Endothelial cell of umbilical vein (primary cell): ENCODE results near the gene ATG7. TPM values are rescaled to one million over a fixed set of nuclear protein-coding genes. Genes with fewer than 3 reads are reported as not detected.

Source experiments
- BruUV-seq: library from RNA; stranded (reverse); fragments of 400-500 nt; replicated peaks from 2 replicates; lab custom pipeline; 2021; lab: Mats Ljungman, UMichigan
- CTCF ChIA-PET: fragments of 300-600, 350-600 bp; sonication (Branson Sonifier 250); formaldehyde crosslinking; loops from one replicate; lab custom pipeline; 2021; ENCODE audit warnings: antibody characterized with exemption, inconsistent platforms; lab: Charles Lee
- POLR2A ChIA-PET: fragments of 300-600, 350-600 bp; sonication (Branson Sonifier 250); formaldehyde crosslinking; loops from one replicate; lab custom pipeline; 2021; ENCODE audit warnings: antibody characterized with exemption, inconsistent platforms; lab: Charles Lee
- DNase-seq: peaks from one replicate; pipeline ENCODE4 v3.0.0-alpha.2; 2011; ENCODE audit warnings: low read depth, low spot score
- FAIRE-seq: peaks from 2 replicates; lab custom pipeline; 2011; peaks lifted over from hg19 to GRCh38; lab: Jason Lieb, UNC
- H2AFZ ChIP-seq: 2 replicates; pipeline ENCODE4 v1.6.0; 2012; ENCODE audit warnings: low read depth, low read length, control low read depth, inconsistent platforms
- H3K27ac ChIP-seq: 2 replicates; pipeline ENCODE4 v1.5.1; 2011; ENCODE audit warnings: low read depth, mild to moderate bottlenecking, control low read depth, low read length, moderate library complexity; ENCODE audit not compliant: insufficient read depth
- H3K27me3 ChIP-seq, 2 experiments: 2 replicates each; pipeline versions ENCODE4 v1.6.0 to v1.6.1; 2011; ENCODE audit warnings: low read length in 2 of 2, mixed read lengths in 1 of 2; ENCODE audit not compliant: control insufficient read depth in 2 of 2, insufficient read depth in 2 of 2
- H3K36me3 ChIP-seq, 2 experiments: 2 replicates in 1 of 2; 3 replicates in 1 of 2; pipeline ENCODE4 v1.5.1; 2011; ENCODE audit warnings: low read length in 2 of 2, mild to moderate bottlenecking in 1 of 2, moderate library complexity in 1 of 2; ENCODE audit not compliant: control insufficient read depth in 2 of 2, insufficient read depth in 2 of 2; ENCODE audit errors: extremely low read depth in 1 of 2
- H3K4me1 ChIP-seq: 3 replicates; pipeline ENCODE4 v1.5.1; 2011; ENCODE audit warnings: mild to moderate bottlenecking, low read length; ENCODE audit not compliant: control insufficient read depth, insufficient read depth; ENCODE audit errors: extremely low read depth
- H3K4me2 ChIP-seq: 2 replicates; pipeline ENCODE4 v1.6.1; 2011; ENCODE audit warnings: low read length, control low read depth, mixed read lengths; ENCODE audit not compliant: insufficient read depth
- H3K4me3 ChIP-seq, 3 experiments: fragments of 200-600 bp in 1 of 3; sonication (generic), shearing (Covaris generic) in 1 of 3; replicated peaks in 1 of 3; 2 replicates each; pipeline ENCODE4 v1.5.1; 2011 to 2016; ENCODE audit warnings: control low read depth in 3 of 3, low read length in 3 of 3, mild to moderate bottlenecking in 2 of 3, inconsistent platforms in 1 of 3, low read depth in 1 of 3, moderate library complexity in 1 of 3; ENCODE audit not compliant: insufficient read depth in 1 of 3
- H3K79me2 ChIP-seq: 2 replicates; pipeline ENCODE4 v1.6.0; 2012; ENCODE audit warnings: low read length, inconsistent platforms; ENCODE audit not compliant: control insufficient read depth, insufficient read depth
- H3K9ac ChIP-seq: replicated peaks from 2 replicates; pipeline ENCODE3; 2011; ENCODE audit warnings: low read length, control low read depth; ENCODE audit not compliant: insufficient read depth; ENCODE audit errors: extremely low read depth
- H3K9me1 ChIP-seq: replicated peaks from 3 replicates; pipeline ENCODE4 v1.6.0; 2011; ENCODE audit warnings: mild to moderate bottlenecking, low read length; ENCODE audit not compliant: control insufficient read depth, insufficient read depth; ENCODE audit errors: extremely low read depth
- H3K9me3 ChIP-seq: replicated peaks from 2 replicates; pipeline ENCODE4 v1.5.1; 2012; ENCODE audit warnings: low read length, inconsistent platforms; ENCODE audit not compliant: control insufficient read depth, insufficient read depth
- H4K20me1 ChIP-seq: replicated peaks from 2 replicates; pipeline ENCODE3; 2011; ENCODE audit warnings: mild to moderate bottlenecking, low read length; ENCODE audit not compliant: control insufficient read depth, insufficient read depth; ENCODE audit errors: extremely low read depth
- CTCF ChIP-seq, 2 donors: IDR thresholded peaks; 1 replicate in 1 of 2; 2 replicates in 1 of 2; pipeline ENCODE4 v1.5.1; 2011; ENCODE audit warnings: low read length in 2 of 2, mild to moderate bottlenecking in 2 of 2, moderate library complexity in 2 of 2, control low read depth in 1 of 2, inconsistent platforms in 1 of 2, low read depth in 1 of 2; ENCODE audit not compliant: insufficient read depth in 1 of 2; ENCODE audit errors: extremely low read depth in 1 of 2
- EZH2 ChIP-seq: IDR thresholded peaks from 2 replicates; pipeline ENCODE4 v1.6.1; 2012; ENCODE audit warnings: borderline replicate concordance, low read depth, mild to moderate bottlenecking, moderate library complexity, low read length, inconsistent platforms; ENCODE audit not compliant: severe bottlenecking
- FOS ChIP-seq: IDR thresholded peaks from 2 replicates; pipeline ENCODE4 v1.6.1; 2011; ENCODE audit warnings: mild to moderate bottlenecking, low read length, moderate library complexity, borderline replicate concordance; ENCODE audit not compliant: insufficient read depth
- GATA2 ChIP-seq: IDR thresholded peaks from 2 replicates; pipeline ENCODE4 v1.7.0; 2011; ENCODE audit warnings: low read depth, mild to moderate bottlenecking, moderate library complexity, mixed read lengths, low read length; ENCODE audit not compliant: insufficient read length, insufficient read depth
- JUN ChIP-seq: IDR thresholded peaks from 2 replicates; pipeline ENCODE4 v1.6.1; 2011; ENCODE audit warnings: borderline replicate concordance, low read depth; ENCODE audit not compliant: insufficient read length, insufficient read depth
- MAX ChIP-seq: IDR thresholded peaks from 2 replicates; pipeline ENCODE4 v1.6.1; 2011; ENCODE audit not compliant: insufficient read depth, insufficient read length
- MYC ChIP-seq: IDR thresholded peaks from one replicate; pipeline ENCODE4 v1.6.1; 2011; ENCODE audit warnings: mild to moderate bottlenecking, low read depth, low read length
- POLR2A ChIP-seq: IDR thresholded peaks from 2 replicates; pipeline ENCODE4 v1.6.1; 2012; ENCODE audit warnings: low read depth, mild to moderate bottlenecking, control low read depth, low read length
- POLR2AphosphoS5 ChIP-seq: IDR thresholded peaks from 2 replicates; pipeline ENCODE4 v1.6.1; 2012; ENCODE audit warnings: low read depth, mild to moderate bottlenecking, control low read depth, low read length, moderate library complexity; ENCODE audit not compliant: insufficient read depth
- dilution Hi-C: fragments of 300-500 bp; cut with MboI; formaldehyde crosslinking; loops from one replicate; pipeline ENCODE4 v1.15.0; 2019; ENCODE audit warnings: low sequenced_read_pairs; ENCODE audit not compliant: extremely low pct_ligation_motif_present
- intact Hi-C: fragments of 100-400 bp; cut with micrococcal nuclease; formaldehyde crosslinking; loops from one replicate; pipeline ENCODE4 v1.10.0; 2022
- polyA plus RNA-seq, 4 experiments: library from polyadenylated mRNA; depleted of rRNA in 3 of 4; stranded (reverse) in 3 of 4; unstranded in 1 of 4; fragments of >200 nt; gene quantifications; 2 replicates each; pipeline versions ENCODE4 v1.2.1 to v1.2.3, GENCODE V29; 2011 to 2012; ENCODE audit warnings: missing spikeins in 1 of 4
- total RNA-seq: library from RNA; stranded (reverse); gene quantifications from 2 replicates; pipeline ENCODE4 v1.2.3, GENCODE V29; 2021

ATG7 gene
- total and polyA plus RNA-seq, 2 donors (not counting 3 experiments of a cell fraction or from before 2014, with no cell fraction given), result 30.8 to 48.3 TPM

GRCh38 chr3:11329777-11330176, 57.6 kb downstream of the ATG7 start:
- DNase-seq (no peak), FAIRE-seq (peak; percentile 12)
- no peak overlapping the region for H3K27ac ChIP-seq
- H3K79me2 ChIP-seq, result no peaks in the 10 kb centered on the region
- H3K4me3 ChIP-seq, result no peak overlapping the region
- H3K4me1 ChIP-seq, result peaks cover 40% of the 10 kb centered on the region
- dilution Hi-C loops (no loop called here), intact Hi-C loops (no loop called here)
- TF ChIP-seq GATA2 (no peak), MYC (no peak), MAX (no peak), EZH2 (no peak), JUN (no peak), FOS (no peak), CTCF (IDR thresholded peaks at IDR 0.05; ENCODE audit: extremely low read depth in 1 of 2, insufficient read depth in 1 of 2, low read depth in 1 of 2, low read length in 2 of 2) (no peak), POLR2A (no peak), POLR2AphosphoS5 (no peak)
- H3K9me3 ChIP-seq, result no peaks in the 10 kb centered on the region
- H3K9me1 ChIP-seq, result no peaks in the 10 kb centered on the region
- peaks cover 2 to 5% of the 10 kb centered on the region in 2 experiments for H3K36me3 ChIP-seq
- H3K4me2 ChIP-seq, result no peak overlapping the region
- no peak overlapping the region for H3K9ac ChIP-seq
- H4K20me1 ChIP-seq, result no peaks in the 10 kb centered on the region
- CTCF ChIA-PET, result interaction anchor here (1.5 kb wide), 1 partner anchor 86 kb away, joined by 4 read pairs; no protein-coding TSS in a partner anchor
- no peaks in the 10 kb centered on the region for H3K27me3 ChIP-seq
- no peak overlapping the region for H2AFZ ChIP-seq
- POLR2A ChIA-PET, result no interaction called here
- BruUV-seq, result no TSS peak
